GM10266 (cell line): ENCODE measurements around the gene RPS16.

Experiments
- DNase-seq: peaks from one replicate; pipeline ENCODE4 v3.0.0; 2012; ENCODE audit errors: extremely low spot score
- CTCF ChIP-seq: IDR thresholded peaks from 2 replicates; pipeline ENCODE4 v1.5.1; 2012; ENCODE audit warnings: mild to moderate bottlenecking, low read depth; ENCODE audit not compliant: control insufficient read depth, insufficient read depth; ENCODE audit errors: missing control alignments

The RPS16 gene

GRCh38 chr19:39411832-39412099, 24.0 kb downstream of the RPS16 start:
- peak; percentile 81 for DNase-seq
- peak; percentile 89 for TF ChIP-seq CTCF

- no peak for DNase-seq
- TF ChIP-seq CTCF, result no peak
Measured at GRCh38 chr19:39411081-39411831, 24.5 kb downstream of the RPS16 start.

- TF ChIP-seq CTCF, result no peak
- DNase-seq, result no peak
Measured at GRCh38 chr19:39410831-39411080, 25.0 kb downstream of the RPS16 start.

DNA sequence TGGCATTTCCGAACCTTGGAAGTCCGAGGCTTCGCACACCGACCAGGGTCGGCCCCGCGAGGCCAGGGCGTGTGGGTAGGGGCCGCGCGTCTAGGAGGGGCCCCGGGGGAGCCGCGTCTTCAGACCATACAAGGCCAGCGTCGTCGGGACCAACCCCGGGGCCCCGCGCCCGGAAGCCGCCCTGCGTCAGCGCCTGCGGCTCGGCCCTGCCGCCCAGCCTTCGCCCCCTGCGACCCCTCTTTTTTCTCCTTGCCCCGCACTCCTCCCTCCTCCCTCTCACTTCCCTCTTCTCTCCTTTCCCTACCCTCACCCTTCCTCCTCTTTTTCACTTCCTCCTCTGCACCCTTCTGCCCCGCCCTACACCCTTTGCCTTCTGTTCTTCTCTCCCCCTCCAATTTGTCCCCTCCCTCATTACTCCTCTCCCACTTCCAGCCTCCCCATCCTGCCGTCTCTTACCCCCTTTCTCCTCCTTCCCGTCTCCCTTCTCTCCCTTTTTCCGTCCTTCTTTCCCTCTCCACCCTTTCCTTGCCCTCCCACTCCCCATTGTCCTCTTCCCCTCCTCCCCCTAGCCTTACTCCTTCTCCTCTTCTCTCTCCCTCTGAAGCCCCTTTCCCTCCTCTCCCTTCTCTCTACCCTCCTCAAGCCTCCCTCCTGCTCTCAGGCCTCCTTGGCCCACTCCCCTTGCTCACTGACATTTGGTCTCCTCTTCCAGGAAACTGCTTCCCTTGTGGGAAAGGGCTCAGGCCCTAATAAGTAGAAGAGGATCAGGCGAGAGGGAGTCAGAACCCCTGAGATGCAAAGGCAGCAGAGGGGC, 25.5 kb downstream of the RPS16 start:
- peak; percentile 82 for DNase-seq
- no peak for TF ChIP-seq CTCF

- no peak for TF ChIP-seq CTCF
- DNase-seq, result peak; percentile 72
Measured at GRCh38 chr19:39409208-39410016, 26.3 kb downstream of the RPS16 start.

DNA sequence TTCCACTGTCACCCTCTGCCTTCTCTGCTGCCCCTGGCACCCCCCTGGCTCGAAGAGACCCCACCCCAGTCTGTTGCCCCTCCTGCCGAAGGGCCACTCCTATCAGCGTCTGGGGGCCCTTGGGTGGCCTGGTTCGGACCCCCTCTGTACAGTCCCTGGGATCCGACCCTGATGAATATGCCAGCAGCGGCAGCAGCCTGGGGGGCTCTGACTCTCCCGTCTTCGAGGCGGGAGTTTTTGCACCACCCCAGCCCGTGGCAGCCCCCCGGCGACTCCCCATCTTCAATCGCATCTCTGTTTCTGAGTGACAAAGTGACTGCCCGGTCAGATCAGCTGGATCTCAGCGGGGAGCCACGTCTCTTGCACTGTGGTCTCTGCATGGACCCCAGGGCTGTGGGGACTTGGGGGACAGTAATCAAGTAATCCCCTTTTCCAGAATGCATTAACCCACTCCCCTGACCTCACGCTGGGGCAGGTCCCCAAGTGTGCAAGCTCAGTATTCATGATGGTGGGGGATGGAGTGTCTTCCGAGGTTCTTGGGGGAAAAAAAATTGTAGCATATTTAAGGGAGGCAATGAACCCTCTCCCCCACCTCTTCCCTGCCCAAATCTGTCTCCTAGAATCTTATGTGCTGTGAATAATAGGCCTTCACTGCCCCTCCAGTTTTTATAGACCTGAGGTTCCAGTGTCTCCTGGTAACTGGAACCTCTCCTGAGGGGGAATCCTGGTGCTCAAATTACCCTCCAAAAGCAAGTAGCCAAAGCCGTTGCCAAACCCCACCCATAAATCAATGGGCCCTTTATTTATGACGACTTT, 27.1 kb downstream of the RPS16 start:
- no peak for TF ChIP-seq CTCF
- DNase-seq, result no peak
